HCT116 (cell line): Measurements from ENCODE around the gene DRAM1.

ENCODE experiments used
- EGR1 ChIP-seq: IDR thresholded peaks from 2 replicates; pipeline ENCODE4 v1.6.1; 2012; ENCODE audit warnings: low read depth
- EZH2 ChIP-seq: fragments of 200-600 bp; sonication (generic); IDR thresholded peaks from 2 replicates; pipeline ENCODE4 v1.6.1; 2017; ENCODE audit warnings: antibody characterized with exemption, mixed run types
- JUND ChIP-seq: IDR thresholded peaks from 2 replicates; pipeline ENCODE4 v1.6.1; 2012
- POLR2A ChIP-seq: IDR thresholded peaks from 2 replicates; pipeline ENCODE4 v1.7.0; 2011; ENCODE audit warnings: borderline replicate concordance; ENCODE audit not compliant: insufficient read depth, insufficient read length; ENCODE audit errors: extremely low read depth
- ZFX ChIP-seq: fragments of 450-650 bp; IDR thresholded peaks from 2 replicates; pipeline ENCODE4 v1.6.1; 2017
- ZNF274 ChIP-seq: fragments of 200-500 bp; sonication (Bioruptor generic); IDR thresholded peaks from 2 replicates; pipeline ENCODE4 v1.6.1; 2014; ENCODE audit warnings: mild to moderate bottlenecking, low read depth, low read length, inconsistent platforms
- TF ChIP-seq, protein P1 (sequence below), 3 experiments: fragments of 200-600 bp in 1 of 3; sonication (generic) in 1 of 3; IDR thresholded peaks in 2 of 3; conservative IDR thresholded peaks in 1 of 3; 2 replicates each; pipeline ENCODE4 v1.5.1; 2012 to 2017; ENCODE audit warnings: low read depth in 2 of 3, low read length in 2 of 3, antibody characterized with exemption in 1 of 3, borderline replicate concordance in 1 of 3, control low read depth in 1 of 3, mild to moderate bottlenecking in 1 of 3, mixed read lengths in 1 of 3, mixed run types in 1 of 3, moderate library complexity in 1 of 3; ENCODE audit not compliant: insufficient read depth in 1 of 3
- TF ChIP-seq, protein P2 (sequence below): IDR thresholded peaks from 2 replicates; pipeline ENCODE4 v1.6.1; 2011; ENCODE audit warnings: mild to moderate bottlenecking, low read length, moderate library complexity; ENCODE audit not compliant: insufficient replicate concordance; ENCODE audit errors: extremely low read depth
- TF ChIP-seq, protein P3 (sequence below): IDR thresholded peaks from 2 replicates; pipeline ENCODE4 v1.6.1; 2012

DNA sequence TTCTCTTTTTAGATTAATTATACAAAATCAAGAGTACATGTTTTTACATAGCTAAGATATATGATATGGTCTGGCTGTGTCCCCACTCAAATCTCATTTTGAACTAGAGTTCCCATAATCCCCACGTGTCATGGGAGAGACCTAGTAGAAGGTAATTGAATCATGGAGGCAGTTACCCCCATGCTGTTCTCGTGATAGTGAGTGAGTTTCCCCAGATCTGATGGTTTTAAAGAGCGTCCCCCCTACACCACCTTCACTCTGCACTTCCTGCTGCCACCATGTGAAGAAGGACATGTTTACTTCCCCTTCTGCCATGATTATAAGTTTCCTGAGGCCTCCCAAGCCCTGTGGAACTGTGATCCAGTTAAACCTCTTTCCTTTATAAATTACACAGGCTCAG is 21.4 kb upstream of the DRAM1 start:
- TF ChIP-seq ZNF274: no peak
- TF ChIP-seq, protein P1, sequence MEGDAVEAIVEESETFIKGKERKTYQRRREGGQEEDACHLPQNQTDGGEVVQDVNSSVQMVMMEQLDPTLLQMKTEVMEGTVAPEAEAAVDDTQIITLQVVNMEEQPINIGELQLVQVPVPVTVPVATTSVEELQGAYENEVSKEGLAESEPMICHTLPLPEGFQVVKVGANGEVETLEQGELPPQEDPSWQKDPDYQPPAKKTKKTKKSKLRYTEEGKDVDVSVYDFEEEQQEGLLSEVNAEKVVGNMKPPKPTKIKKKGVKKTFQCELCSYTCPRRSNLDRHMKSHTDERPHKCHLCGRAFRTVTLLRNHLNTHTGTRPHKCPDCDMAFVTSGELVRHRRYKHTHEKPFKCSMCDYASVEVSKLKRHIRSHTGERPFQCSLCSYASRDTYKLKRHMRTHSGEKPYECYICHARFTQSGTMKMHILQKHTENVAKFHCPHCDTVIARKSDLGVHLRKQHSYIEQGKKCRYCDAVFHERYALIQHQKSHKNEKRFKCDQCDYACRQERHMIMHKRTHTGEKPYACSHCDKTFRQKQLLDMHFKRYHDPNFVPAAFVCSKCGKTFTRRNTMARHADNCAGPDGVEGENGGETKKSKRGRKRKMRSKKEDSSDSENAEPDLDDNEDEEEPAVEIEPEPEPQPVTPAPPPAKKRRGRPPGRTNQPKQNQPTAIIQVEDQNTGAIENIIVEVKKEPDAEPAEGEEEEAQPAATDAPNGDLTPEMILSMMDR (IDR thresholded peaks at IDR 0.05 in 2 of 3, conservative IDR thresholded peaks at IDR 0.05 in 1 of 3; ENCODE audit: borderline replicate concordance in 1 of 3, insufficient read depth in 1 of 3, low read depth in 2 of 3, low read length in 2 of 3): no peak
- TF ChIP-seq ZFX: no peak
- no peak for TF ChIP-seq EZH2
- TF ChIP-seq, protein P2, sequence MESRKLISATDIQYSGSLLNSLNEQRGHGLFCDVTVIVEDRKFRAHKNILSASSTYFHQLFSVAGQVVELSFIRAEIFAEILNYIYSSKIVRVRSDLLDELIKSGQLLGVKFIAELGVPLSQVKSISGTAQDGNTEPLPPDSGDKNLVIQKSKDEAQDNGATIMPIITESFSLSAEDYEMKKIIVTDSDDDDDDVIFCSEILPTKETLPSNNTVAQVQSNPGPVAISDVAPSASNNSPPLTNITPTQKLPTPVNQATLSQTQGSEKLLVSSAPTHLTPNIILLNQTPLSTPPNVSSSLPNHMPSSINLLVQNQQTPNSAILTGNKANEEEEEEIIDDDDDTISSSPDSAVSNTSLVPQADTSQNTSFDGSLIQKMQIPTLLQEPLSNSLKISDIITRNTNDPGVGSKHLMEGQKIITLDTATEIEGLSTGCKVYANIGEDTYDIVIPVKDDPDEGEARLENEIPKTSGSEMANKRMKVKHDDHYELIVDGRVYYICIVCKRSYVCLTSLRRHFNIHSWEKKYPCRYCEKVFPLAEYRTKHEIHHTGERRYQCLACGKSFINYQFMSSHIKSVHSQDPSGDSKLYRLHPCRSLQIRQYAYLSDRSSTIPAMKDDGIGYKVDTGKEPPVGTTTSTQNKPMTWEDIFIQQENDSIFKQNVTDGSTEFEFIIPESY: no peak
- TF ChIP-seq, protein P3, sequence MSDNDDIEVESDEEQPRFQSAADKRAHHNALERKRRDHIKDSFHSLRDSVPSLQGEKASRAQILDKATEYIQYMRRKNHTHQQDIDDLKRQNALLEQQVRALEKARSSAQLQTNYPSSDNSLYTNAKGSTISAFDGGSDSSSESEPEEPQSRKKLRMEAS: no peak
- no peak for TF ChIP-seq POLR2A
- TF ChIP-seq EGR1: no peak
- TF ChIP-seq JUND: no peak
